GM21529 (cell line): Measurements from ENCODE around the gene KLHL29.

Experiments
- ATAC-seq: cut with Tn5 transposase; IDR thresholded peaks from one replicate; pipeline ENCODE4 v1.9.1; 2021; ENCODE audit not compliant: unreplicated experiment

KLHL29 gene

GRCh38 chr2:23545811-23546210, 160.8 kb downstream of the KLHL29 start:
- ATAC-seq: no peak

GRCh38 chr2:23546913-23547312, 161.9 kb downstream of the KLHL29 start:
- no peak for ATAC-seq

GRCh38 chr2:23547725-23548124, 162.7 kb downstream of the KLHL29 start:
- no peak for ATAC-seq

- no peak for ATAC-seq
These were observed 163.3 kb downstream of the KLHL29 start for GRCh38 chr2:23548143-23548769.

GRCh38 chr2:23549051-23549450, 164.1 kb downstream of the KLHL29 start:
- ATAC-seq: no peak

GRCh38 chr2:23549821-23550530, 165.0 kb downstream of the KLHL29 start:
- ATAC-seq: no peak

- ATAC-seq: no peak
These were observed 165.6 kb downstream of the KLHL29 start for GRCh38 chr2:23550553-23550952.

GRCh38 chr2:23551875-23552274, 166.9 kb downstream of the KLHL29 start:
- ATAC-seq: no peak

- ATAC-seq: no peak
These were observed 168.6 kb downstream of the KLHL29 start for GRCh38 chr2:23553561-23553960.

GRCh38 chr2:23554054-23554697, 169.2 kb downstream of the KLHL29 start:
- no peak for ATAC-seq

- ATAC-seq: no peak
These were observed 171.0 kb downstream of the KLHL29 start for GRCh38 chr2:23555944-23556343.

- no peak for ATAC-seq
These were observed 171.9 kb downstream of the KLHL29 start for GRCh38 chr2:23556929-23557328.

GRCh38 chr2:23557455-23557854, 172.5 kb downstream of the KLHL29 start:
- ATAC-seq: no peak

GRCh38 chr2:23559561-23560239, 174.7 kb downstream of the KLHL29 start:
- no peak for ATAC-seq

- no peak for ATAC-seq
These were observed 176.1 kb downstream of the KLHL29 start for GRCh38 chr2:23561088-23561487.

- no peak for ATAC-seq
These were observed 176.6 kb downstream of the KLHL29 start for GRCh38 chr2:23561544-23561943.

GRCh38 chr2:23562143-23562542, 177.2 kb downstream of the KLHL29 start:
- ATAC-seq: no peak

- ATAC-seq: no peak
These were observed 178.2 kb downstream of the KLHL29 start for GRCh38 chr2:23563151-23563550.

GRCh38 chr2:23563673-23564614, 179.0 kb downstream of the KLHL29 start:
- no peak for ATAC-seq

GRCh38 chr2:23564615-23564960, 179.6 kb downstream of the KLHL29 start:
- no peak for ATAC-seq

- ATAC-seq: no peak
These were observed 180.4 kb downstream of the KLHL29 start for GRCh38 chr2:23565374-23565773.
